GM18498 (cell line): ENCODE data around the gene COBLL1.

Source experiments
- ATAC-seq: cut with Tn5 transposase; IDR thresholded peaks from one replicate; pipeline ENCODE4 v1.9.1; 2021; ENCODE audit warnings: mild to moderate bottlenecking, moderate library complexity; ENCODE audit not compliant: unreplicated experiment

COBLL1 gene

DNA sequence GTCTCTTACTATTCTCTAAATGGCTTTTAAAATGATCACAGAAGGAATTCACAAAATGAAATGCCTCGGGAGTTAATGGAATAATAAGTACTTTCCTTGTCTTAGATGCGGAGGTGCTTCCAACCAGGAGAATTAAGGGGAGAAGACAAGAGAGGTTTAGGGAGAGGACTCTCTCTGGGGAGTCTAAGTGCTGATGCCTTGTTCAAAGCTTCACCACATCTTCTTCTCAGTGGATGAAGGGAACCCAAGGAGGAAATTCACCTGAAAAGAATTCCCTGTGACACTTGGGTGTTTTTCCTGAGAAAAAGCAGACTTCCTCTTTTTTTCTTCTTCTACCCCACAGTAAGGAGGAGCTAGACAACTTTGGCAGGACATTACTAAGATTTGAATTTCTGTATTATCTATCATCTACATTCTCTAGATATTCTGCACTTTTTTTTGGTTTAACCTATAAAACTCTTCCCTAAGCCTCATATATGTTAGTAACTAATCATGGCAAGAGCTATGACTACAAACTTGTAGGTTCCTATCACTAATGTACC lies 150.2 kb downstream of the COBLL1 start:
- ATAC-seq = no peak

DNA sequence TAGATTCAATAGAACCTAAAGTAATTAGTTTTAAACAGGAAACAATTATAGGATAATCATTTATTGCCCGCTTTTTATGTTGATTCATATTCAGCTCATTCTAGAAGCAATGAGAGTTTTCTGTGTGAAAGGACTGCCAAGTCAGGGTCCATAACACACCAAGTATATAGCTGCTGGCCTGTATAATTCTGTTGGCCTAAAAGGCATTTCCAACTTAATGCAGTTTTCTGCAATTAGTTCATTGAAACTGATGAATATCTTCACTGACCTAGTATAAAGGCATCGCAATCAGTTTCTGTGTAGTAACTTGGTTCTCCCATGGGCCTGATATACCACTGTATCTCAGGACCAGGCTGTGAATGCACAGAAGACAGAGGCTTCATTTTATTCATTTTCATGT lies 151.3 kb downstream of the COBLL1 start:
- ATAC-seq = no peak

DNA sequence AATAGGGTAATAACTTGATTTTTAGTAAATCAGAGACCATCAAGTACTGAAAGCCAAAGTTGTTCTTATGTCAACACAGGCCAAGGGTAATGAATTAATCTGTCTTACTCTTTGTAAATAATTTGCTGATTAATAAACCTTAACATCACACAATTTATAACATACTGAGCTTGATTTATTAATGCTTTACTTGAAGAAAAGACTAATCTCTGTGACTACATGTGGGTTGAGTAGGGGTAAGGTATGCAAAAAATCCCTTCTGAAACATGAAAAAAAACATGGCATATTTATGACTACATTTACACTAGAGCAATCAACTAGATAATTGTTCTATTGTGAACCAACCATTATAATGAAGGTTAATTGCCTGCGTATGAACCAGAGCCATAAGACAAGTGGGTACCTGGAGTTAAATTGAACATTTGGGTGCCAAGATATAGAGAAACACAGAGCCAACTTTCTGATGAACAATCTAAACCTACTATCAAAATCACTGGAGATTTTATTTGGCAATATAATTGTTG lies 152.7 kb downstream of the COBLL1 start:
- ATAC-seq = no peak

DNA sequence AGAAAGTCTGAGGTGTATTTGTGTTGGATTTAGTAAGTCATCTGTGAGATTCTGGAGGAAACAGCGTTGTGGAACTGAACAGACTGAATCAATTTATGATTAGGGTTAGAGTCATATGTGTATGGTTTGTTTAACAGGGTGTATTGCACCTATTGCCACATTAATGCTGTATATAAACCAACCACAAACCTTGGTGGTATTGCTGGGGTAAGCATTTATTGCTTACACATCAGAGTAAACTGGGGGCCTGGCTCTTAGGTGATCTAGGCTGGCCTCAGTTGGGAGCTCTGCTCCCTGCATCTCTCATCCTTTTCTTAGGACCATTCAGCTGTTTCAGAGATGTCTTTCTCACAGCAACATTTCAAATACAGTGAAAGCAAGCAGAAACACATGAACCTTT lies 160.6 kb downstream of the COBLL1 start:
- ATAC-seq = no peak

DNA sequence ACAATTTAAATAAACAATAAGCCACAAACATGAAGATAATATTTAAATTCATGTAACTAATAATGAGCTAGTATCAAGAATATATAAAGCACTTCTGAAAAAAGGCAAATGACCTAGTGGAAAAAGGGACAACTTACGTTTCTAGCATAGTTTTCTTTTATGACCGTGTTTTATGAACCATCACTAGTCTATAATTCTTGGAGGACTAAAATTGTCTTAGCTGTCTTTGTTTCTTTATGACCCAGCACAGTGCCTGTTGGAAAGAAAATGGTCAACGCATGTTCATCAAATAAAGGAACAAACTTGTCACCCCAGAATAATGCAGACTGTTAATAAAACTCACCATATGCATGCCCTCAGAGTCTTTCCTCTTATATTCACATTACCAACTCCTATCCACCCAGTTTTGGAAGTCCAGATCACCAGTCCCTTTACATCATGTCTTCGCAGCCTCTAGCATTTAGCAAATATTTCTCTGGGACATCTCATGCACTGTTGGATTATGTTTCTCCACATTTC lies 162.9 kb downstream of the COBLL1 start:
- ATAC-seq = no peak

DNA sequence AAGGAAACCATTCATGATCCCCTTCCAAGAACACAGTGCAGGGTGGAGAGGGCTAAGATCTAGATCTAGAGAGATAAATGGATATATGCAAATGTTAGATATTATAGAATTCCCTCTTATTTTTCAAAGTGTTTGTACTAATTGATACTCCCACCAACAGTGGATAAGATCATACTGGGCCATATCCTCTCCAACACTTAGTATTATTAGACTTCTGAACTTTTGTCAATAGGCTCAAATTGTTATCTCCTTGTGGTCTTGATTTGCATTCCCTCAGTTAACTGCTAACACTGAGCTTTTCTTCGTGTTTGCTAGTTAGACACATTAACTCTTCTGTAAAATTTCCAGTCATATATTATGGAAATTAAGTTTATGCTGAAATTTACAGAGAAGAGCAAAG lies 163.9 kb downstream of the COBLL1 start:
- ATAC-seq = no peak

DNA sequence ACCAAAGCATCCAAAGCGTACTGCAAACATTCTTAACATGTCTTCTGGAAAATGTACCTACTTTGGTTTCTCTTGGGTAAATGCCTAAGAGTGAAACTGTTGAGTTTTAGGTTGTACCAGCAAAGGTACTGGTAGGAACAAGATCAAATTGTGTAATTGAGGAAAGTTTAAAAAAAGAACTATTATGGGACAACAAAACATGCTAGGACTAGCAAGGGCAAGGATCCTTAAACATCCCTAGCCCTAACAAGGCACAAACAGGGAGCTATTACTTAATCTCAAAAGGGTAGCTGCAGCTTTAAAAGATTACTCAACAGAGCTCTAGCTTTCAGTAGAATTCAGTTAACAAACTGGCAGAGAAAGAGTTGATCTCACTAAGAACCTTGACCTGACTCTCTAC lies 164.4 kb downstream of the COBLL1 start:
- ATAC-seq = no peak

DNA sequence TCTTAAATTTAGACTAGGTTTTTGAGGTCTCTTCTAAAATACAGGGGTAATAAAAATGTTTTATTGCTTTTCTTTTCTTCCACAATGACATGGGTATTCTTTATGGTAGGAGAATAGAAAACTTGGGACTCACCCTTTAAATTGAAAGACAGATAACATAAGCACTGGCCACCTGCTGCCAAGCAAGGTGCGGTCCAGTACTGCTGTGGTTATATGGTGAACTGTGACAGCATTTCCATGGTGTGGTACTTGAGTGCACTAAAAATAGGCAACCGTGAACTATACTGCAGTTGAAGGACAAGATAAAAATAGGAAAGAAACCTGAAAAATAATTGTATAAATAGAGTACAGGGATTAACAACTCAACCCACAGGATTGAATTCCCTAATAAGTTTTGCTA lies 165.9 kb downstream of the COBLL1 start:
- ATAC-seq = no peak

DNA sequence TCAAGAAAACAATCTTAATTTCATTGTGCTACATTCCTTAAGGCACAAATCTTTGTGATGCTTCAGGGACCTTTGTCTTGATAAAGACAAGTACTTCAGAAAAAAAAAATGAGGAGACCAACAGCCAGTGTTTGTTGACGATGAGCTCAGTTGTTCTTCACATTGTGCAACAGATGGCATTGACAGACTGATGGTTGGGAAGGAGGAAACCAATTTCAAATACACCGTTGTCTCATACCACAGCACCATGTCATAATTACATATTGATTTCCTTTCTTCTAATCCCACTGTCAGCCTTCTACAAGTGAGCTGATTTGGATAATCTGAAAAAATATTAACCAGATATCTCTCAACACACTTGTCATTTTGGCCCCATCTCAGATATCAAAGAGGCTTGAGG lies 166.6 kb downstream of the COBLL1 start:
- no peak for ATAC-seq

DNA sequence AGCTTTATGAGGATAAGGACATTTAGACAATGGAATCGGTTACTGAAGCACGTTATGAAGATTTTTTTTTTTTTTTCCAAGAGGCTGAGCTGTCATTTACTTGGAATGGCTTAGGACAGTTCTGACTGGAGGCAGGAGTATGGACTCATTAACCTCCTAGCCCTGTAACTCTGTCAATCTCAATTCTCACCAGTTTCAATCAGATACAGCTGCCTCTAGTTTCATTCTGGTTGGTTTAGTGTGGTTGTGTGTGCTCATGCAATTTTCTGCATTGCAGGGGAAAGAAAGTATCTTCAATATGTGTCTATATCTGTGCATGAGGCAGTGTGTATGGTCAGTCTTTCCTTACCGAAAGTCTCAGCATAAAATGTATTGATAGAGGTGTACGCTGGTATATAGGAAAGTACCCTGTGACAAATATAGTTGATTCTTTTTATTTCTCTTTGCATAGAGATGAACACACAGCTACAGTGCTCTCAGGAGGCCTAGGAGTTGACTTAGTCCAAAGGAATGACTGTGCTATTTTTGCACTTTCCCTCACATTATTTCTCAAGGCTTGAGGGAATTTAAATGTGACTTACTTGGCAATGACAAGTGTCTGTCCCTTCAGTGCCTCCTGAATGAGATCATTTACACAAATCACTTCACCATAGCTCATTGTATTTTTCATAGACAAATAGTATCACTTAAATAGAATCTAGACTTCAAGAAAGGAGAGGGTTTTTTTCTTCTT lies 169.8 kb downstream of the COBLL1 start:
- no peak for ATAC-seq

DNA sequence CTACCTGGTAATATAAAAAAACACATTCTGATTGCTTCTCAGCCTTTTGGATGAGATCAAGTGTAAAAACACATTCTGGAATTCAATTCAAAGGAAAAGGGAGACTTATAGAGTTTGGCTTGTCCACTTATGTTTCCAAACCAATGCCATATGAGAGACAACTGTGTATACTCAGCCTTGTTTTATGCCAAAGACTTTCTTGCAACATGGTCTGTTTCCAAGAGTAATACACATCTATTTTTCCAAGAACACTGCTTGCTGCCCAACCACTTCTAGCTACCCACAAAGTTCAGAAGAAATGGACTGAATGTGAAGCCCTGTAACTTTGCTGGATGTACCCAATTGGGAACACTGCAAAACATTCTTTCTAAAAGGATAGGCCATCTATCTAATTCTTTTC lies 172.3 kb downstream of the COBLL1 start:
- no peak for ATAC-seq

DNA sequence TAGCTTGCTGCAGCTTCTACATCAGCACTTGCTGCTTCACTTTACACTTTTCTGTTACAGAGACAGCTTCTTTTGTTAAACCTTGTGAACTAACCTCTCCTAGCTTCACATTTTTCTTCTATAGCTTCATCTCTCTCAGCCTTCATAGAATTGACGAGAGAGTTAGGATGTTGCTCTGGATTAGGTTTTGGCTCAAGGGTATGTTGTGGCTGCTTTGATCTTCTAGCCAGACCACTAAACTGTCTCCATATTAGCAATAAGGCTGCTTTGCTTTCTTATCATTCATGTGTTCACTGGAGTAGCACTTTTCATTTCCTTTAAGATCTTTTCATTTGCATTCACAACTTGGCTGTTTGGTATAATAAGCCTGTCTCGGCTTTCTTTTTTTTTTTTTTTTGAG lies 174.1 kb downstream of the COBLL1 start:
- ATAC-seq = no peak

DNA sequence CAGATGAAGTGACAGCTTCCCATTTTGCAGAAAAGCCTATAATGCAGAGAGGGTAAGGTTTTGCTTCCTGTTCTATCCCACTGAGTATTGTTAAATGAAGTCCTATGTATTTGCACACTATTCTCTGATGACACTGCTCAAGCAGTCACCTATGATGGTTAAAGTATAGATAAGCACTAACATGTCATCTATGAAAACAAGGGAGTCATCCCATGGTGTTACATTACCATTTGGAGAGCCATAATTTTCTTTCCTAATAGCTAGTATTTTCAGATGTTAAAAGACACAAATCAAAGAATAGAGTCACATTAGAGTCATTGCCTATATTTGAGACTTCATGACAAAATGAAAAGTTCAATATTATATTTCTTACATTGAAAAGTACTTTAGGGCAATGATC lies 177.6 kb downstream of the COBLL1 start:
- ATAC-seq = no peak

DNA sequence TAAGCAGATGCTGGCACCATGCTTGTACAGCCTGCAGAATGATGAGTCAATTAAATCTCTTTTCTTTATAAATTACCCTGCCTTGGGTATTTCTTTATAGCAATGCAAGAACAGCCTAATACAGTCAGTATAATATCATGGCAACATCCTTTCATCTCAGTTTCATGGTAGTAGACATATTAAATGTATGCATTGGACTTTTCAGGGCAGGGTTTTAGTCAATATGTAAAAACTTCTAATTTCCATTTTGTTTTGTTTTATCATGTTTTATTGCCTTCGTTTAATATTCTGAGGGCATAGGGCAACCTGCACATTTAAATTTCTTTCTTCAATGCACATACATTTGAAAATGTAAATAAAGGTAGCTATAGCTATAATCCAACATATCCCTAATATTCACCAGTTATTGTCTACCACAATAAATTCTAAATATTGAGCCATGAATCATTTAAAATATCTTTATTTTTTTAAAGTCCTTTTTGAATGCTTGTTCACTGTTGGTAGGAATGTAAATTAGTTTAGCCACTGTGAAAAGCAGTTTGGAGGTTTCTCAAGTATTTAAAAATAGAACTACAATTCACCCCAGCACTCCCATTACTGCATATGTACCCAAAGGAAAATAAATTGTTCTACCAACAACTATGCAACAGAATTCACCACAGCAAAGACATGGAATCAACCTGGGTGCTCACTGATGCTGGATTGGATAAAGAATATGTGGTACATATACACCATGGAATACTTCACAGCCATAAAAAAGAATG lies 178.6 kb downstream of the COBLL1 start:
- ATAC-seq = no peak

DNA sequence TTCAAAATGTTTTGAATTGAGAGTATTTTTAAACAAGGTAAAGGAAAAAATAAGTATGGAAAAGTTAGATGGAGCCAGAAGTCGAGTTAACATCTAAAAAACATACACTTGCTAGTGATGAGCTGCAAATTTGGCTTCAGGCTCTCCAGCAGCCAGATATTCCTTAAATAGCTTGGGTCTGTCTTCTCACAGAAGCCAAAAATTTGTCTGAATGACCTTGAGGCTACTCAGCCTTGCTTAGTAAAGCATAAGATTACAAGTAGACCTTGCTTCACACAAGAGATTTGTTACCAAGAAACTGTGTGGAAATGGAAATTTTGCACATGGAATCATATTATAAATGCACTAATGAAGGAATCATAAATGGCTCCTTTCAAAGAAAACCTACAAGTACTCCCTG lies 179.6 kb downstream of the COBLL1 start:
- ATAC-seq = no peak

DNA sequence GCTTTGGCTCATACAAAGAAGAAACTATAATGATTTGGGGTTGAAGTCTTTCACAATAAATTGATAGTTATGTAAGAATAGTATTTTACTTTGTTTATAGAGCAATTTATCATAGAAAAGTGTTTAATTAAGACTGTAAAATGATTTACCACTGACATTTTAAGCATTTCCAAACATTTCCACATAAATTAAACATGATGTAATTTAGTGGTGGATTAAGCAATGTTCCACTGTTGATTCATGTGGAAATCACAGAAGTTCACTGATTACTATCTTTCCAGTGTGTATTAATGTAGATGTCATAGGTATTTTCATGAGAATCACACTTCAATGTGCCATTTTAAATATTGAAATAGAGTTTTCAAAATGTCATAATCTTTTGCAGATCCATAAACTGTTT lies 180.3 kb downstream of the COBLL1 start:
- ATAC-seq = no peak

DNA sequence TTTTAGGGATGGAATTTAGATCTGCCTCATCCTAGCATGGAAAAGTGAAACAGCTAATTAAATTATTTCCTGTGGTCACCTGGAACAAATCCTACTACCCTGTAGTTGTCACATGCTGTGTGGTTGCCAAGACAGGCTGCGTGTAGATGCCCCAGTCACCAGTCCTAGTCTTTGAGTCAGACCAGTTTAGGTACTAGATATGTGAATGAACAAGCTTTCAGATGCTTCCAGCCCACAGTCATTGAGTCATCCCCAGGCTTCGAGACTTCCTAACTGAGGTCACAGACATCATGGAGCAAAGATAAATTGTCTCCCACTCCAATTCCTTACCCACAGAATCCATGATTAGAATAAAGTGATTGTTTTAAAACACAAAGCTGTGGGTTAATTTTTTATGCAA lies 184.5 kb downstream of the COBLL1 start:
- ATAC-seq = no peak

DNA sequence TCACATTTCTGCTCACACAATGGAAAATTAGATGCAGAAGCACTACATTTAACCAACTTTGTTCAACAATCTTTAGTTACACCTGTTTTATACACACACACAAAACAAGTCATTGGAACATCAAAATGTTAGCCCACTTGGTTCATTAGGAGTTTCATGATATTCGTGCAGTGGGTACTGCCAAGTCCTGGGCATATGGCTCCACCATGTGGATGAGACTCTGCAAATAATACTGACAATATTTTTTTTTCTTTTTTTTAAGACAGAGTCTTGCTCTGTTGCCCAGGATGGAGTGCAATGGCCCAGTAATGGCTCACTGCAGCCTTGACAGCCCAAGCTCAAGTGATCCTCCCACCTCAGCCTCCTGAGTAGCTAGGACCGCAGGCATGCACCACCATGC lies 185.9 kb downstream of the COBLL1 start:
- no peak for ATAC-seq

DNA sequence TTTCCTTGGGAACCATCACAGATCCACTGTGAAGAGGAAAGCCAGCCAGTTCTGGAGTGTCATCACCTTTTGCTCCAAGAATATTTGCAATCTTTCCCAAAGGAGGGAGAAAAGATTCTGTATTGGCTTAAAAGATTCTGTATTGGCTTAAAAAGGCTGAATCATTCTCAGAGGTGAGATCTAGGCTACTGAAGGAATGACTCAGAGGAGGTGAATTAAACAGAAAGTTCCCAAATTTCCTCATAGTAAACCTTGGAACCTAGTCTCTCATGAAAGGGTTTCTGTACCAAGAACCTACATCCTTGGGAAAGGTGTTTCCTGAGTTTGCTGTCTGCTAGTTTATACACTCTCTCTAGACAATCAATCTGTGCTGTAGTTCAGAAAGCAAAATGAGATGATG lies 186.3 kb downstream of the COBLL1 start:
- ATAC-seq = no peak

DNA sequence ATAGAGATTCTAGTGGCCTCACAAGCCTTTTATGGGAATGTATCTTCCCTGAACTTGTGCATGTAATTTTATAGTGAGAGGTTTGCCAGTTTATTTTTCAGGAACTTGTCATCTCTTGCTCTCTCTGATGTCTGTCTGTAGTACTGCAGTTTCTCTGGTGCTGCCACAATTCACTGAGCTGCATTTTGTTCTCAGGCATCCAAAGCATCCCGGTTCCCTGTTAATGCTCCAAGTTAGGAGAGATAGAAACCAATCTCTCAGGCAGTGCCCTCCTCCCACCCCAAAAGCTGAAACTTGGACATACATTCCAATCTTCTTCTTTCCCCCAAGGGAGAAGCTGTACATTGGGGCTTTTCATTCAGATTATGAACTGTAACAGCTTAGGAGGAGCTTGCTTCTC lies 190.3 kb downstream of the COBLL1 start:
- ATAC-seq = no peak

DNA sequence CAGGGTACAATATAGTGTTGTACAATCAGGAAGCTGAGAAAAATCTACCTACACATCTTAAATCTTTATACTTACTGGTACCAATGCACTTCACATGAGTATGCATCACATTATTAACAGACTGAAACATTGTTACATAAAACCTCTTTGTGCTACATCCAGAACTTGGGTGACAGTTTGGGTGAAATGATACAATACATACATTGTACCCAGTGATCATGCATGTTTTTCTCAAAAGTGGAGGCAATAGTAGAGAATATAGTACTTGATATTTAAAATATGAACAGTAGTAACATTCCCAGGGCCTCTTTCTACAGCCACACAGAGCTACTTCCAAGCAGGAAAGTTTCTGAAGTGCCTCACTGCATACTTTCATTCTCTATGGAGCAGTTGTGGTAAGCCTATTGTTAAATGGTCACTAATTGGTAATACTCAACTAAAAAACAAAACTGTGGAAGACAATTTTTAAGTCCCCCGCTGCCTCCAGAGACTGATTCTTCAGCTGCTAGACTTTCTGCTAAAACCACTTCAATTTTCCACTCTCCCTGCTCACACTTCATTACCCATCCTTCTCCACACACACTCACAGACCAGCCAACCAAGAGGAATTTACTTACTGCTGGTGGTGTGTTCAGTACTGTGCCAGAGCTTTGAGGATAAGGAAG lies 197.5 kb downstream of the COBLL1 start:
- ATAC-seq = no peak
